Astrocyte (in vitro differentiated cells and primary cell): Measurements from ENCODE around the gene UCK1. TPM values are rescaled to one million over a fixed set of nuclear protein-coding genes. Genes with fewer than 3 reads are reported as not detected.

Experiments used
- DNase-seq: peaks from one replicate; pipeline ENCODE4 v3.0.0-alpha.2; 2010; ENCODE audit warnings: low read depth
- FAIRE-seq: peaks from 2 replicates; lab custom pipeline; 2011; peaks lifted over from hg19 to GRCh38; lab: Jason Lieb, UNC
- H2AFZ ChIP-seq: 2 replicates; pipeline ENCODE4 v1.6.0; 2012; ENCODE audit warnings: low read depth, low read length, inconsistent platforms
- H3K27ac ChIP-seq: 2 replicates; pipeline ENCODE4 v1.5.1; 2011; ENCODE audit warnings: low read depth, low read length, inconsistent platforms
- H3K27me3 ChIP-seq: 2 replicates; pipeline ENCODE4 v1.6.0; 2011; ENCODE audit warnings: low read length, inconsistent platforms; ENCODE audit not compliant: insufficient read depth
- H3K36me3 ChIP-seq: 2 replicates; pipeline ENCODE4 v1.5.1; 2011; ENCODE audit warnings: low read length, inconsistent platforms; ENCODE audit not compliant: insufficient read depth
- H3K4me1 ChIP-seq: 2 replicates; pipeline ENCODE4 v1.5.1; 2011; ENCODE audit warnings: low read length, inconsistent platforms; ENCODE audit not compliant: insufficient read depth
- H3K4me2 ChIP-seq: 2 replicates; pipeline ENCODE4 v1.6.0; 2012; ENCODE audit warnings: low read length, inconsistent platforms
- H3K4me3 ChIP-seq: 2 replicates; pipeline ENCODE4 v1.5.1; 2011; ENCODE audit warnings: low read depth, mild to moderate bottlenecking, low read length, inconsistent platforms; ENCODE audit not compliant: insufficient read depth
- H3K79me2 ChIP-seq: 2 replicates; pipeline ENCODE4 v1.6.0; 2012; ENCODE audit warnings: mild to moderate bottlenecking, low read length, inconsistent platforms; ENCODE audit not compliant: insufficient read depth
- H3K9ac ChIP-seq: 2 replicates; pipeline ENCODE4 v1.6.0; 2012; ENCODE audit warnings: mild to moderate bottlenecking, low read length, inconsistent platforms
- H3K9me3 ChIP-seq: 2 replicates; pipeline ENCODE4 v1.5.1; 2012; ENCODE audit warnings: low read depth, mild to moderate bottlenecking, low read length, inconsistent platforms; ENCODE audit not compliant: insufficient read depth
- H4K20me1 ChIP-seq: 2 replicates; pipeline ENCODE4 v1.6.0; 2012; ENCODE audit warnings: low read length, inconsistent platforms; ENCODE audit not compliant: insufficient read depth
- H3K27ac Mint-ChIP-seq: one replicate; pipeline ENCODE4 v1.8.0; 2021; ENCODE audit warnings: mild to moderate bottlenecking, mixed read lengths; ENCODE audit not compliant: unreplicated experiment
- H3K27me3 Mint-ChIP-seq: one replicate; pipeline ENCODE4 v1.8.0; 2021; ENCODE audit warnings: low read depth, mixed read lengths; ENCODE audit not compliant: unreplicated experiment
- H3K36me3 Mint-ChIP-seq: one replicate; pipeline ENCODE4 v1.8.0; 2021; ENCODE audit warnings: low read depth, mixed read lengths; ENCODE audit not compliant: unreplicated experiment
- H3K4me1 Mint-ChIP-seq: one replicate; pipeline ENCODE4 v1.8.0; 2021; ENCODE audit warnings: low read depth, mixed read lengths; ENCODE audit not compliant: unreplicated experiment
- H3K4me3 Mint-ChIP-seq: one replicate; pipeline ENCODE4 v1.8.0; 2021; ENCODE audit warnings: mild to moderate bottlenecking, moderate library complexity, mixed read lengths; ENCODE audit not compliant: unreplicated experiment
- H3K9me3 Mint-ChIP-seq: one replicate; pipeline ENCODE4 v1.8.0; 2021; ENCODE audit warnings: mild to moderate bottlenecking, mixed read lengths; ENCODE audit not compliant: unreplicated experiment
- CTCF ChIP-seq: IDR thresholded peaks from 2 replicates; pipeline ENCODE4 v1.5.1; 2011; ENCODE audit warnings: low read depth, mild to moderate bottlenecking, inconsistent platforms, low read length, moderate library complexity; ENCODE audit not compliant: insufficient read depth
- EZH2 ChIP-seq: IDR thresholded peaks from 2 replicates; pipeline ENCODE4 v1.6.1; 2012; ENCODE audit warnings: mild to moderate bottlenecking, low read length, inconsistent platforms; ENCODE audit not compliant: insufficient read depth
- total RNA-seq: library from RNA; stranded (reverse); gene quantifications from 2 replicates; pipeline ENCODE4 v1.2.1, GENCODE V29; 2021

Gene UCK1
- total RNA-seq, 1 donor from 2014 or later, result 15.4 TPM

- Histone ChIP-seq H3K9me3 (peaks cover 6% of the 10 kb centered on the region), H3K36me3 (peaks cover 40% of the 10 kb centered on the region), H3K4me2 (no peak overlapping the region), H3K27ac (no peak overlapping the region), H3K4me1 (peaks cover 2% of the 10 kb centered on the region), H3K9ac (no peak overlapping the region), H3K4me3 (no peak overlapping the region), H3K27me3 (no peaks in the 10 kb centered on the region), H2AFZ (no peak overlapping the region), H4K20me1 (no peaks in the 10 kb centered on the region), H3K79me2 (no peaks in the 10 kb centered on the region)
- DNase-seq (no peak), FAIRE-seq (no peak)
- Mint-ChIP-seq H3K9me3 (no peaks in the 10 kb centered on the region), H3K27me3 (no peaks in the 10 kb centered on the region), H3K36me3 (peaks cover 31% of the 10 kb centered on the region), H3K4me1 (peaks cover 11% of the 10 kb centered on the region), H3K4me3 (no peak overlapping the region), H3K27ac (no peak overlapping the region)
- TF ChIP-seq EZH2, result no peak
- TF ChIP-seq CTCF, result no peak
Observed at GRCh38 chr9:131520503-131520902, 10.6 kb downstream of the UCK1 start.

GRCh38 chr9:131518553-131518952 lies 12.5 kb downstream of the UCK1 start:
- H3K27me3 ChIP-seq, result no peaks in the 10 kb centered on the region
- no peaks in the 10 kb centered on the region for H3K4me1 Mint-ChIP-seq
- H3K27ac ChIP-seq, result no peak overlapping the region
- H3K9ac ChIP-seq, result no peak overlapping the region
- no peaks in the 10 kb centered on the region for H3K4me1 ChIP-seq
- no peak overlapping the region for H2AFZ ChIP-seq
- no peaks in the 10 kb centered on the region for H3K9me3 Mint-ChIP-seq
- peaks cover 43% of the 10 kb centered on the region for H3K36me3 ChIP-seq
- H3K36me3 Mint-ChIP-seq, result peaks cover 31% of the 10 kb centered on the region
- H4K20me1 ChIP-seq, result no peaks in the 10 kb centered on the region
- TF ChIP-seq CTCF (no peak), EZH2 (no peak)
- H3K9me3 ChIP-seq, result peaks cover 6% of the 10 kb centered on the region
- no peak for FAIRE-seq
- no peak overlapping the region for H3K4me3 ChIP-seq
- no peak overlapping the region for H3K27ac Mint-ChIP-seq
- no peak overlapping the region for H3K4me3 Mint-ChIP-seq
- no peak for DNase-seq
- H3K27me3 Mint-ChIP-seq, result no peaks in the 10 kb centered on the region
- H3K79me2 ChIP-seq, result no peaks in the 10 kb centered on the region
- no peak overlapping the region for H3K4me2 ChIP-seq

- no peak for TF ChIP-seq CTCF
- no peak for TF ChIP-seq EZH2
- FAIRE-seq (no peak), DNase-seq (no peak)
- Mint-ChIP-seq H3K36me3 (peaks cover 38% of the 10 kb centered on the region), H3K9me3 (no peaks in the 10 kb centered on the region), H3K4me3 (no peak overlapping the region), H3K4me1 (no peaks in the 10 kb centered on the region), H3K27ac (no peak overlapping the region), H3K27me3 (no peaks in the 10 kb centered on the region)
- no peaks in the 10 kb centered on the region for H4K20me1 ChIP-seq
- H3K4me2 ChIP-seq, result no peak overlapping the region
- no peaks in the 10 kb centered on the region for H3K79me2 ChIP-seq
- no peak overlapping the region for H2AFZ ChIP-seq
- H3K9me3 ChIP-seq, result peaks cover 6% of the 10 kb centered on the region
- no peaks in the 10 kb centered on the region for H3K4me1 ChIP-seq
- H3K27me3 ChIP-seq, result no peaks in the 10 kb centered on the region
- no peak overlapping the region for H3K27ac ChIP-seq
- no peak overlapping the region for H3K9ac ChIP-seq
- H3K4me3 ChIP-seq, result no peak overlapping the region
- H3K36me3 ChIP-seq, result peaks cover 38% of the 10 kb centered on the region
Observed at GRCh38 chr9:131517761-131518190, 13.3 kb downstream of the UCK1 start.
